ENCODE results near the gene GRB14.

Gene GRB14

GRCh38 chr2:164617466-164617865, 3.8 kb downstream of the GRB14 start:
- no peak for DNase-seq (ENCODE audit: low read depth in 1 of 2, low spot score in 1 of 2)

GRCh38 chr2:164613321-164613982, 7.8 kb downstream of the GRB14 start:
- no peak for DNase-seq (ENCODE audit: low read depth in 1 of 2, low spot score in 1 of 2)

- DNase-seq (ENCODE audit: low read depth in 1 of 2, low spot score in 1 of 2), result no peak
Measured at GRCh38 chr2:164609790-164610189, 11.5 kb downstream of the GRB14 start.

GRCh38 chr2:164606557-164606956, 14.7 kb downstream of the GRB14 start:
- no peak for DNase-seq (ENCODE audit: low read depth in 1 of 2, low spot score in 1 of 2)

GRCh38 chr2:164605295-164605694, 16.0 kb downstream of the GRB14 start:
- no peak for DNase-seq (ENCODE audit: low read depth in 1 of 2, low spot score in 1 of 2)

- no peak for DNase-seq (ENCODE audit: low read depth in 1 of 2, low spot score in 1 of 2)
Measured at GRCh38 chr2:164600763-164601162, 20.5 kb downstream of the GRB14 start.

GRCh38 chr2:164599954-164600589, 21.2 kb downstream of the GRB14 start:
- no peak for DNase-seq (ENCODE audit: low read depth in 1 of 2, low spot score in 1 of 2)

- no peak for DNase-seq (ENCODE audit: low read depth in 1 of 2, low spot score in 1 of 2)
Measured at GRCh38 chr2:164597983-164598382, 23.3 kb downstream of the GRB14 start.

- DNase-seq (ENCODE audit: low read depth in 1 of 2, low spot score in 1 of 2), result no peak
Measured at GRCh38 chr2:164595031-164595430, 26.3 kb downstream of the GRB14 start.

GRCh38 chr2:164593959-164594358, 27.3 kb downstream of the GRB14 start:
- DNase-seq (ENCODE audit: low read depth in 1 of 2, low spot score in 1 of 2), result no peak

GRCh38 chr2:164593541-164593940, 27.7 kb downstream of the GRB14 start:
- no peak for DNase-seq (ENCODE audit: low read depth in 1 of 2, low spot score in 1 of 2)

GRCh38 chr2:164589522-164589921, 31.8 kb downstream of the GRB14 start:
- DNase-seq (ENCODE audit: low read depth in 1 of 2, low spot score in 1 of 2), result no peak

- DNase-seq (ENCODE audit: low read depth in 1 of 2, low spot score in 1 of 2), result no peak
Measured at GRCh38 chr2:164581050-164581449, 40.2 kb downstream of the GRB14 start.

GRCh38 chr2:164574931-164575330, 46.4 kb downstream of the GRB14 start:
- DNase-seq (ENCODE audit: low read depth in 1 of 2, low spot score in 1 of 2), result no peak

GRCh38 chr2:164570475-164570874, 50.8 kb downstream of the GRB14 start:
- no peak for DNase-seq (ENCODE audit: low read depth in 1 of 2, low spot score in 1 of 2)

GRCh38 chr2:164569378-164569777, 51.9 kb downstream of the GRB14 start:
- no peak for DNase-seq (ENCODE audit: low read depth in 1 of 2, low spot score in 1 of 2)

GRCh38 chr2:164568317-164568716, 53.0 kb downstream of the GRB14 start:
- no peak for DNase-seq (ENCODE audit: low read depth in 1 of 2, low spot score in 1 of 2)

- DNase-seq (ENCODE audit: low read depth in 1 of 2, low spot score in 1 of 2), result no peak
Measured at GRCh38 chr2:164567335-164567989, 53.8 kb downstream of the GRB14 start.

GRCh38 chr2:164565359-164565758, 55.9 kb downstream of the GRB14 start:
- DNase-seq (ENCODE audit: low read depth in 1 of 2, low spot score in 1 of 2), result no peak

GRCh38 chr2:164562666-164563065, 58.6 kb downstream of the GRB14 start:
- no peak for DNase-seq (ENCODE audit: low read depth in 1 of 2, low spot score in 1 of 2)

- no peak for DNase-seq (ENCODE audit: low read depth in 1 of 2, low spot score in 1 of 2)
Measured at GRCh38 chr2:164561991-164562390, 59.3 kb downstream of the GRB14 start.

GRCh38 chr2:164561416-164561815, 59.9 kb downstream of the GRB14 start:
- DNase-seq (ENCODE audit: low read depth in 1 of 2, low spot score in 1 of 2), result no peak

GRCh38 chr2:164560902-164561301, 60.4 kb downstream of the GRB14 start:
- DNase-seq (ENCODE audit: low read depth in 1 of 2, low spot score in 1 of 2), result no peak
